GM23338 (cell line): Measurements from ENCODE around the gene PILRB. TPM values are rescaled to one million over a fixed set of nuclear protein-coding genes. Genes with fewer than 3 reads are reported as not detected.

Experiments
- JUNB ChIP-seq: IDR thresholded peaks from one replicate; pipeline ENCODE4 v1.6.1; 2016; ENCODE audit warnings: antibody characterized with exemption; ENCODE audit not compliant: unreplicated experiment
- NANOG ChIP-seq: IDR thresholded peaks from 2 replicates; pipeline ENCODE4 v1.6.1; 2016; ENCODE audit warnings: antibody characterized with exemption, borderline replicate concordance
- POLR2AphosphoS5 ChIP-seq: IDR thresholded peaks from 2 replicates; pipeline ENCODE4 v1.6.1; 2016; ENCODE audit warnings: antibody characterized with exemption, low read depth
- polyA plus RNA-seq: library from polyadenylated mRNA; unstranded; fragments of >200 nt; fragmentation: Nextera tagmentation; extraction: Ambion mirVana; gene quantifications from 2 replicates; pipeline ENCODE4 v1.2.1, GENCODE V29; 2016
- small RNA-seq: library from RNA; depleted of rRNA; stranded (forward); fragments of <200 nt; gene quantifications from one replicate; pipeline ENCODE3, GENCODE V24; 2014; ENCODE audit warnings: low replicate concordance
- total RNA-seq: library from RNA; depleted of rRNA; stranded (reverse); fragments of >200 nt; shearing (Covaris generic); gene quantifications from 2 replicates; pipeline ENCODE4 v1.2.3, GENCODE V29; 2014; rRNA removed
- TF ChIP-seq, protein P1 (sequence below): fragments of 250-450 bp; sonication (Bioruptor Pico); IDR thresholded peaks from 2 replicates; pipeline ENCODE4 v1.5.0; 2020; ENCODE audit warnings: mild to moderate bottlenecking, moderate library complexity

PILRB gene
- total and polyA plus RNA-seq, 2 experiments from 2014 or later = 25.3 to 43.0 TPM

DNA sequence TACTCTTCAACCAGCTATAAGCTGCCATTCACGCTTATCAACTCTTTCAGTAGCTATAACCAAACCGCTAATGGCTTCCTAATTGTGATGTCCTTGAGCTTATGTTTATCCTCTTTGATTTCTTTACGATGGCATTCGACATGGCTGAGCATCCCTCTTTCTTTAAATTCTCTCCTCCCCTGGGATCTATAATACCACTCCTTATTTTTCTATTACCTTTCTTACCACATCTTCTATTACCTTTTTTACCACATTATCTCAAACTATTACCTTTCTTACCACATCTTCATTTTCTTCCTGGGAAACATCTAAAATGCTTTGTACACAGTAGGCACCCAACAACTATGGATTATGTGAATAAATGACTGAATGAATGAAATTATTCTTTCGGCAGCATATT is 57.5 kb downstream of the PILRB start (continued):
- TF ChIP-seq, protein P1, sequence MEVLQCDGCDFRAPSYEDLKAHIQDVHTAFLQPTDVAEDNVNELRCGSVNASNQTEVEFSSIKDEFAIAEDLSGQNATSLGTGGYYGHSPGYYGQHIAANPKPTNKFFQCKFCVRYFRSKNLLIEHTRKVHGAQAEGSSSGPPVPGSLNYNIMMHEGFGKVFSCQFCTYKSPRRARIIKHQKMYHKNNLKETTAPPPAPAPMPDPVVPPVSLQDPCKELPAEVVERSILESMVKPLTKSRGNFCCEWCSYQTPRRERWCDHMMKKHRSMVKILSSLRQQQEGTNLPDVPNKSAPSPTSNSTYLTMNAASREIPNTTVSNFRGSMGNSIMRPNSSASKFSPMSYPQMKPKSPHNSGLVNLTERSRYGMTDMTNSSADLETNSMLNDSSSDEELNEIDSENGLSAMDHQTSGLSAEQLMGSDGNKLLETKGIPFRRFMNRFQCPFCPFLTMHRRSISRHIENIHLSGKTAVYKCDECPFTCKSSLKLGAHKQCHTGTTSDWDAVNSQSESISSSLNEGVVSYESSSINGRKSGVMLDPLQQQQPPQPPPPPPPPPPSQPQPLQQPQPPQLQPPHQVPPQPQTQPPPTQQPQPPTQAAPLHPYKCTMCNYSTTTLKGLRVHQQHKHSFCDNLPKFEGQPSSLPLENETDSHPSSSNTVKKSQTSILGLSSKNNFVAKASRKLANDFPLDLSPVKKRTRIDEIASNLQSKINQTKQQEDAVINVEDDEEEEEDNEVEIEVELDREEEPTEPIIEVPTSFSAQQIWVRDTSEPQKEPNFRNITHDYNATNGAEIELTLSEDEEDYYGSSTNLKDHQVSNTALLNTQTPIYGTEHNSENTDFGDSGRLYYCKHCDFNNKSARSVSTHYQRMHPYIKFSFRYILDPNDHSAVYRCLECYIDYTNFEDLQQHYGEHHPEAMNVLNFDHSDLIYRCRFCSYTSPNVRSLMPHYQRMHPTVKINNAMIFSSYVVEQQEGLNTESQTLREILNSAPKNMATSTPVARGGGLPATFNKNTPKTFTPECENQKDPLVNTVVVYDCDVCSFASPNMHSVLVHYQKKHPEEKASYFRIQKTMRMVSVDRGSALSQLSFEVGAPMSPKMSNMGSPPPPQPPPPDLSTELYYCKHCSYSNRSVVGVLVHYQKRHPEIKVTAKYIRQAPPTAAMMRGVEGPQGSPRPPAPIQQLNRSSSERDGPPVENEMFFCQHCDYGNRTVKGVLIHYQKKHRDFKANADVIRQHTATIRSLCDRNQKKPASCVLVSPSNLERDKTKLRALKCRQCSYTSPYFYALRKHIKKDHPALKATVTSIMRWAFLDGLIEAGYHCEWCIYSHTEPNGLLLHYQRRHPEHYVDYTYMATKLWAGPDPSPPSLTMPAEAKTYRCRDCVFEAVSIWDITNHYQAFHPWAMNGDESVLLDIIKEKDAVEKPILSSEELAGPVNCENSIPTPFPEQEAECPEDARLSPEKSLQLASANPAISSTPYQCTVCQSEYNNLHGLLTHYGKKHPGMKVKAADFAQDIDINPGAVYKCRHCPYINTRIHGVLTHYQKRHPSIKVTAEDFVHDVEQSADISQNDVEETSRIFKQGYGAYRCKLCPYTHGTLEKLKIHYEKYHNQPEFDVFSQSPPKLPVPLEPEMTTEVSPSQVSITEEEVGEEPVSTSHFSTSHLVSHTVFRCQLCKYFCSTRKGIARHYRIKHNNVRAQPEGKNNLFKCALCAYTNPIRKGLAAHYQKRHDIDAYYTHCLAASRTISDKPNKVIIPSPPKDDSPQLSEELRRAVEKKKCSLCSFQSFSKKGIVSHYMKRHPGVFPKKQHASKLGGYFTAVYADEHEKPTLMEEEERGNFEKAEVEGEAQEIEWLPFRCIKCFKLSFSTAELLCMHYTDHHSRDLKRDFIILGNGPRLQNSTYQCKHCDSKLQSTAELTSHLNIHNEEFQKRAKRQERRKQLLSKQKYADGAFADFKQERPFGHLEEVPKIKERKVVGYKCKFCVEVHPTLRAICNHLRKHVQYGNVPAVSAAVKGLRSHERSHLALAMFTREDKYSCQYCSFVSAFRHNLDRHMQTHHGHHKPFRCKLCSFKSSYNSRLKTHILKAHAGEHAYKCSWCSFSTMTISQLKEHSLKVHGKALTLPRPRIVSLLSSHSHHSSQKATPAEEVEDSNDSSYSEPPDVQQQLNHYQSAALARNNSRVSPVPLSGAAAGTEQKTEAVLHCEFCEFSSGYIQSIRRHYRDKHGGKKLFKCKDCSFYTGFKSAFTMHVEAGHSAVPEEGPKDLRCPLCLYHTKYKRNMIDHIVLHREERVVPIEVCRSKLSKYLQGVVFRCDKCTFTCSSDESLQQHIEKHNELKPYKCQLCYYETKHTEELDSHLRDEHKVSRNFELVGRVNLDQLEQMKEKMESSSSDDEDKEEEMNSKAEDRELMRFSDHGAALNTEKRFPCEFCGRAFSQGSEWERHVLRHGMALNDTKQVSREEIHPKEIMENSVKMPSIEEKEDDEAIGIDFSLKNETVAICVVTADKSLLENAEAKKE = no peak
- TF ChIP-seq JUNB (no peak), NANOG (no peak), POLR2AphosphoS5 (no peak)

Small RNA genes within 50 kb of the gene (small RNA-seq; reads per million reads assigned to genes)
- gene RF00019 = not detected

Other genes with a start within 250 kb of the PILRB start
- gene TAF6, start 238.8 kb upstream of the PILRB start, total RNA-seq = 125 and 141 TPM in 2 replicates
- 54.9 and 56.3 TPM in 2 replicates for gene TAF6, start 238.8 kb upstream of the PILRB start, polyA plus RNA-seq
- 11.3 and 12.0 TPM in 2 replicates for gene CNPY4, start 238.5 kb upstream of the PILRB start, total RNA-seq
- gene CNPY4, start 238.5 kb upstream of the PILRB start, polyA plus RNA-seq = 10.7 and 11.1 TPM in 2 replicates
- 5.0 and 5.7 TPM in 2 replicates for gene MBLAC1, start 231.2 kb upstream of the PILRB start, total RNA-seq
- 2.4 and 2.7 TPM in 2 replicates for gene MBLAC1, start 231.2 kb upstream of the PILRB start, polyA plus RNA-seq
- gene LAMTOR4, start 209.2 kb upstream of the PILRB start, total RNA-seq = 138 and 145 TPM in 2 replicates
- gene LAMTOR4, start 209.2 kb upstream of the PILRB start, polyA plus RNA-seq = 329 and 333 TPM in 2 replicates
- 12.3 and 15.7 TPM in 2 replicates for gene TRAPPC14, start 199.4 kb upstream of the PILRB start, total RNA-seq
- 9.3 and 9.8 TPM in 2 replicates for gene TRAPPC14, start 199.4 kb upstream of the PILRB start, polyA plus RNA-seq
- 3.4 and 6.3 TPM in 2 replicates for gene GAL3ST4, start 189.5 kb upstream of the PILRB start, total RNA-seq
- gene GAL3ST4, start 189.5 kb upstream of the PILRB start, polyA plus RNA-seq = 2.1 and 3.1 TPM in 2 replicates
- 48.8 and 53.6 TPM in 2 replicates for gene GPC2, start 180.7 kb upstream of the PILRB start, total RNA-seq
- 9.8 and 10.7 TPM in 2 replicates for gene GPC2, start 180.7 kb upstream of the PILRB start, polyA plus RNA-seq
- 3.4 and 4.6 TPM in 2 replicates for gene STAG3, start 180.2 kb upstream of the PILRB start, total RNA-seq
- gene STAG3, start 180.2 kb upstream of the PILRB start, polyA plus RNA-seq = 4.1 and 4.7 TPM in 2 replicates
- not detected in 2 replicates for gene PVRIG, start 138.2 kb upstream of the PILRB start, total RNA-seq
- 1.1 TPM in 1 of 2 replicates, not detected in the other for gene PVRIG, start 138.2 kb upstream of the PILRB start, polyA plus RNA-seq
- not detected in 2 replicates for gene SPDYE3, start 50.4 kb upstream of the PILRB start, total RNA-seq
- gene SPDYE3, start 50.4 kb upstream of the PILRB start, polyA plus RNA-seq = 3.6 and 4.1 TPM in 2 replicates
- gene PILRA, start 15.4 kb downstream of the PILRB start, total RNA-seq = 0.38 and 2.6 TPM in 2 replicates
- gene PILRA, start 15.4 kb downstream of the PILRB start, polyA plus RNA-seq = 5.3 and 5.9 TPM in 2 replicates
- gene ZCWPW1, start 70.6 kb downstream of the PILRB start, total RNA-seq = 0.59 and 1.0 TPM in 2 replicates
- gene ZCWPW1, start 70.6 kb downstream of the PILRB start, polyA plus RNA-seq = 2.7 and 4.3 TPM in 2 replicates
- 21.7 and 32.6 TPM in 2 replicates for gene MEPCE, start 71.7 kb downstream of the PILRB start, total RNA-seq
- gene MEPCE, start 71.7 kb downstream of the PILRB start, polyA plus RNA-seq = 10.0 and 11.4 TPM in 2 replicates
- 47.8 and 58.9 TPM in 2 replicates for gene PPP1R35, start 78.4 kb downstream of the PILRB start, total RNA-seq
- gene PPP1R35, start 78.4 kb downstream of the PILRB start, polyA plus RNA-seq = 89.3 and 106 TPM in 2 replicates
- 0.52 TPM in 1 of 2 replicates, not detected in the other for gene SPACDR, start 106.1 kb downstream of the PILRB start, total RNA-seq
- gene SPACDR, start 106.1 kb downstream of the PILRB start, polyA plus RNA-seq = 0.42 TPM in 1 of 2 replicates, not detected in the other
- 22.6 and 24.9 TPM in 2 replicates for gene TSC22D4, start 121.1 kb downstream of the PILRB start, total RNA-seq
- 14.6 and 16.4 TPM in 2 replicates for gene TSC22D4, start 121.1 kb downstream of the PILRB start, polyA plus RNA-seq
- gene NYAP1, start 125.8 kb downstream of the PILRB start, total RNA-seq = 2.3 and 4.9 TPM in 2 replicates
- 0.19 and 0.49 TPM in 2 replicates for gene NYAP1, start 125.8 kb downstream of the PILRB start, polyA plus RNA-seq
- gene AGFG2, start 181.1 kb downstream of the PILRB start, total RNA-seq = 2.4 and 8.9 TPM in 2 replicates
- gene AGFG2, start 181.1 kb downstream of the PILRB start, polyA plus RNA-seq = 2.2 and 2.3 TPM in 2 replicates
- 2.0 and 4.1 TPM in 2 replicates for gene SAP25, start 215.8 kb downstream of the PILRB start, total RNA-seq
- gene SAP25, start 215.8 kb downstream of the PILRB start, polyA plus RNA-seq = 3.8 and 3.9 TPM in 2 replicates
- 51.0 and 51.5 TPM in 2 replicates for gene LRCH4, start 228.0 kb downstream of the PILRB start, total RNA-seq
- gene LRCH4, start 228.0 kb downstream of the PILRB start, polyA plus RNA-seq = 21.4 and 21.8 TPM in 2 replicates
- 0.70 and 2.4 TPM in 2 replicates for gene FBXO24, start 228.2 kb downstream of the PILRB start, total RNA-seq
- gene FBXO24, start 228.2 kb downstream of the PILRB start, polyA plus RNA-seq = 0.82 and 2.1 TPM in 2 replicates
- gene PCOLCE, start 244.2 kb downstream of the PILRB start, total RNA-seq = 33.3 and 45.5 TPM in 2 replicates
- gene PCOLCE, start 244.2 kb downstream of the PILRB start, polyA plus RNA-seq = 70.4 and 81.2 TPM in 2 replicates